Loucy (cell line): ENCODE results near the gene TACC3.

Source experiments
- H2AFZ ChIP-seq: fragments of 200-600 bp; sonication (generic); 2 replicates; pipeline ENCODE4 v1.6.0; 2016; ENCODE audit warnings: antibody characterized with exemption, mild to moderate bottlenecking, low read length, moderate library complexity
- H3F3A ChIP-seq: fragments of 200-600 bp; 2 replicates; pipeline ENCODE4 v1.6.0; 2016; ENCODE audit warnings: antibody characterized with exemption, low read depth, mild to moderate bottlenecking
- H3K27me3 ChIP-seq: fragments of 200-600 bp; sonication (generic); 2 replicates; pipeline ENCODE4 v1.6.1; 2014; ENCODE audit warnings: low read length, mild to moderate bottlenecking; ENCODE audit not compliant: insufficient read depth, poor library complexity, severe bottlenecking
- H3K36me3 ChIP-seq: fragments of 200-600 bp; sonication (generic); 2 replicates; pipeline ENCODE4 v1.6.1; 2016; ENCODE audit warnings: low read length; ENCODE audit not compliant: insufficient read depth
- H3K4me1 ChIP-seq: fragments of 200-600 bp; sonication (generic); 2 replicates; pipeline ENCODE4 v1.5.1; 2014; ENCODE audit warnings: low read length, mild to moderate bottlenecking; ENCODE audit not compliant: insufficient read depth, poor library complexity, severe bottlenecking
- H3K4me2 ChIP-seq: fragments of 200-600 bp; sonication (generic); 2 replicates; pipeline ENCODE4 v1.6.0; 2014; ENCODE audit warnings: antibody characterized with exemption, low read length, low read depth, mild to moderate bottlenecking; ENCODE audit not compliant: poor library complexity, severe bottlenecking
- H3K4me3 ChIP-seq: fragments of 200-600 bp; sonication (generic); 2 replicates; pipeline ENCODE4 v1.5.1; 2014; ENCODE audit warnings: low read length, mild to moderate bottlenecking, mixed read lengths; ENCODE audit not compliant: poor library complexity, severe bottlenecking
- H3K79me2 ChIP-seq: fragments of 200-600 bp; sonication (generic); 2 replicates; pipeline ENCODE4 v1.6.1; 2014; ENCODE audit warnings: low read length; ENCODE audit not compliant: insufficient read depth
- H3K9ac ChIP-seq: fragments of 200-600 bp; sonication (generic); 2 replicates; pipeline ENCODE4 v1.6.0; 2014; ENCODE audit warnings: mild to moderate bottlenecking, low read depth, low read length, moderate library complexity; ENCODE audit not compliant: poor library complexity, severe bottlenecking
- H3K9me2 ChIP-seq: fragments of 200-600 bp; sonication (generic); replicated peaks from 2 replicates; pipeline ENCODE4 v1.6.1; 2016; ENCODE audit warnings: low read depth, low read length, mixed read lengths
- H3K9me3 ChIP-seq: fragments of 200-600 bp; sonication (generic); 2 replicates; pipeline ENCODE4 v1.6.1; 2014; ENCODE audit warnings: mild to moderate bottlenecking, antibody characterized with exemption, low read length, low read depth; ENCODE audit not compliant: insufficient read depth
- H4K20me1 ChIP-seq: fragments of 200-600 bp; sonication (generic); 2 replicates; pipeline ENCODE4 v1.6.0; 2014; ENCODE audit warnings: antibody characterized with exemption, low read length, mild to moderate bottlenecking; ENCODE audit not compliant: insufficient read depth, poor library complexity, severe bottlenecking
- EZH2phosphoT487 ChIP-seq: fragments of 200-600 bp; IDR thresholded peaks from 2 replicates; pipeline ENCODE4 v1.6.1; 2018; ENCODE audit warnings: antibody characterized with exemption, mild to moderate bottlenecking, moderate library complexity, borderline replicate concordance
- TF ChIP-seq, protein P1 (sequence below): fragments of 200-600 bp; sonication (generic); conservative IDR thresholded peaks from 2 replicates; pipeline ENCODE4 v1.5.1; 2014; ENCODE audit warnings: mild to moderate bottlenecking, antibody characterized with exemption, low read length

Gene TACC3

GRCh38 chr4:1743551-1743950, 22.2 kb downstream of the TACC3 start:
- no peaks in the 10 kb centered on the region; the same call in 1 of the 2 replicates for H3K9me3 ChIP-seq
- H3K9ac ChIP-seq = no peak overlapping the region
- no peaks in the 10 kb centered on the region for H3K79me2 ChIP-seq
- no peak overlapping the region for H2AFZ ChIP-seq
- no peaks in the 10 kb centered on the region for H4K20me1 ChIP-seq
- H3F3A ChIP-seq = no peaks in the 10 kb centered on the region
- H3K4me2 ChIP-seq = no peak overlapping the region
- no peak overlapping the region for H3K4me3 ChIP-seq
- peaks cover 3% of the 10 kb centered on the region for H3K4me1 ChIP-seq
- no peaks in the 10 kb centered on the region for H3K9me2 ChIP-seq
- peaks cover 51% of the 10 kb centered on the region; the same call in 1 of the 2 replicates for H3K36me3 ChIP-seq
- H3K27me3 ChIP-seq = no peaks in the 10 kb centered on the region
- no peak for TF ChIP-seq EZH2phosphoT487
- TF ChIP-seq, protein P1, sequence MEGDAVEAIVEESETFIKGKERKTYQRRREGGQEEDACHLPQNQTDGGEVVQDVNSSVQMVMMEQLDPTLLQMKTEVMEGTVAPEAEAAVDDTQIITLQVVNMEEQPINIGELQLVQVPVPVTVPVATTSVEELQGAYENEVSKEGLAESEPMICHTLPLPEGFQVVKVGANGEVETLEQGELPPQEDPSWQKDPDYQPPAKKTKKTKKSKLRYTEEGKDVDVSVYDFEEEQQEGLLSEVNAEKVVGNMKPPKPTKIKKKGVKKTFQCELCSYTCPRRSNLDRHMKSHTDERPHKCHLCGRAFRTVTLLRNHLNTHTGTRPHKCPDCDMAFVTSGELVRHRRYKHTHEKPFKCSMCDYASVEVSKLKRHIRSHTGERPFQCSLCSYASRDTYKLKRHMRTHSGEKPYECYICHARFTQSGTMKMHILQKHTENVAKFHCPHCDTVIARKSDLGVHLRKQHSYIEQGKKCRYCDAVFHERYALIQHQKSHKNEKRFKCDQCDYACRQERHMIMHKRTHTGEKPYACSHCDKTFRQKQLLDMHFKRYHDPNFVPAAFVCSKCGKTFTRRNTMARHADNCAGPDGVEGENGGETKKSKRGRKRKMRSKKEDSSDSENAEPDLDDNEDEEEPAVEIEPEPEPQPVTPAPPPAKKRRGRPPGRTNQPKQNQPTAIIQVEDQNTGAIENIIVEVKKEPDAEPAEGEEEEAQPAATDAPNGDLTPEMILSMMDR = no peak

- Histone ChIP-seq H2AFZ (no peak overlapping the region), H4K20me1 (no peaks in the 10 kb centered on the region), H3K9me2 (no peaks in the 10 kb centered on the region), H3K4me3 (no peak overlapping the region), H3K4me2 (no peak overlapping the region), H3K79me2 (no peaks in the 10 kb centered on the region), H3K36me3 (peaks cover 46% of the 10 kb centered on the region; the same call in 1 of the 2 replicates), H3K4me1 (peaks cover 4% of the 10 kb centered on the region), H3K9me3 (no peaks in the 10 kb centered on the region), H3K27me3 (no peaks in the 10 kb centered on the region), H3F3A (no peaks in the 10 kb centered on the region), H3K9ac (no peak overlapping the region)
- TF ChIP-seq EZH2phosphoT487 = no peak
- TF ChIP-seq, protein P1 = no peak
Measured at GRCh38 chr4:1743975-1744374, 22.7 kb downstream of the TACC3 start.

- H3F3A ChIP-seq = no peaks in the 10 kb centered on the region
- no peak overlapping the region for H3K9ac ChIP-seq
- no peak overlapping the region for H3K4me3 ChIP-seq
- no peaks in the 10 kb centered on the region for H3K79me2 ChIP-seq
- no peak overlapping the region for H2AFZ ChIP-seq
- H3K27me3 ChIP-seq = no peaks in the 10 kb centered on the region
- no peaks in the 10 kb centered on the region for H3K9me3 ChIP-seq
- peaks cover 42% of the 10 kb centered on the region; the same call in 1 of the 2 replicates for H3K36me3 ChIP-seq
- TF ChIP-seq, protein P1 = no peak
- TF ChIP-seq EZH2phosphoT487 = no peak
- no peaks in the 10 kb centered on the region for H4K20me1 ChIP-seq
- peaks cover 4% of the 10 kb centered on the region for H3K4me1 ChIP-seq
- H3K4me2 ChIP-seq = no peak overlapping the region
- no peaks in the 10 kb centered on the region for H3K9me2 ChIP-seq
Measured at GRCh38 chr4:1744552-1744951, 23.2 kb downstream of the TACC3 start.
